HEK293T (cell line): ENCODE measurements around the gene OR6B3.

Source experiments
- CTBP1 ChIP-seq: fragments of 450-650 bp; IDR thresholded peaks from 2 replicates; pipeline ENCODE4 v1.6.1; 2016; ENCODE audit warnings: borderline replicate concordance
- FOXM1 ChIP-seq: fragments of 450-650 bp; IDR thresholded peaks from 2 replicates; pipeline ENCODE4 v1.6.1; 2017; ENCODE audit warnings: mild to moderate bottlenecking, borderline replicate concordance
- SP1 ChIP-seq: fragments of 450-650 bp; IDR thresholded peaks from 2 replicates; pipeline ENCODE4 v1.6.1; 2017
- TARDBP ChIP-seq: fragments of 450-650 bp; IDR thresholded peaks from 2 replicates; pipeline ENCODE4 v1.6.1; 2016

- TF ChIP-seq CTBP1 (no peak), TARDBP (no peak), SP1 (no peak), FOXM1 (no peak)
These were observed 21.2 kb upstream of the OR6B3 start for GRCh38 chr2:240074545-240074944.
